ENCODE results near the gene ANGPT4. TPM values are rescaled to one million over a fixed set of nuclear protein-coding genes. Genes with fewer than 3 reads are reported as not detected.

The ANGPT4 gene
- total and polyA plus RNA-seq, 9 of the 15 experiments (the other 6 are each of a cell fraction or from before 2014, with no cell fraction given), result not detected

DNA sequence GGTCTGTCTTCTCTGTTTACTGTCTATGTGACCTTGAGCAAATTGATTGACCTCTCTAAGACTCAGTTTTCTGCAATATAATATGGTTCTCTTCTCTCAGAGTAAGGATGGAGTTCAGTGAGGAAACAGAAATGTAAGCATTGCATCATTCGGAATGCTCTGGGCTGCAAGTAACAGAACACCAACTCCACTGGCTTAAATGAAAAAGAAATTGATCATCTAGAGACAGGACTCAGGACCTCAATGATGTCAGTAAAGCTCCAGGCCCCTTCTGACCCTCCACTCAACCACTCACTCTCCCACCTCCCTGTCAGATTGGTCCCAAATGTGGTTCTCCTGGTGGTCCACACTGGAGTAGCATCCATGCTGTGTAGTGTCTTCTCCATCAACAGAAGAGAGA lies 50.7 kb downstream of the ANGPT4 start:
- in situ Hi-C loops (cut with MboI), result no loop called here
- no peak overlapping the region for H3K27ac ChIP-seq (ENCODE audit: extremely low read depth, low read depth, low read length)
- H2AFZ ChIP-seq (ENCODE audit: low read depth, low read length), result no peak overlapping the region
- ATAC-seq, result no peak
- no peaks in the 10 kb centered on the region for H3K79me2 ChIP-seq (ENCODE audit: control insufficient read depth, insufficient read depth, low read length)
- BruUV-seq (replicated peaks), result no TSS peak
- no peaks in the 10 kb centered on the region for H3K4me1 ChIP-seq (replicated peaks in 1 of 2; ENCODE audit: control insufficient read depth in 2 of 2, insufficient read depth in 2 of 2, low read length in 2 of 2)
- intact Hi-C loops (cut with micrococcal nuclease), result no loop called here
- H3K27me3 ChIP-seq (ENCODE audit: control insufficient read depth in 2 of 2, insufficient read depth in 2 of 2, low read length in 2 of 2), result peaks cover 0 to 17% of the 10 kb centered on the region in 2 experiments; a peak in 2 of 5 replicates
- no peaks in the 10 kb centered on the region for H3K36me3 ChIP-seq (ENCODE audit: control insufficient read depth, insufficient read depth, low read length)
- DNase-seq (ENCODE audit: extremely low read depth in 1 of 4, low spot score in 3 of 4), result no peak
- ChIA-PET CTCF (ENCODE audit: low intra/inter-chr PET ratio) (no interaction called here), POLR2A (no interaction called here)
- TF ChIP-seq CEBPG (CRISPR knock-in tag; IDR thresholded peaks at IDR 0.05), result peak; percentile 47; the same call in 1 of the 2 replicates
- peak in 1 of 2 experiments; percentile 55; a peak in 2 of 4 replicates for TF ChIP-seq CEBPG (tag; conservative IDR thresholded peaks at IDR 0.05 in 1 of 2, IDR thresholded peaks at IDR 0.05 in 1 of 2)
- no peak for TF ChIP-seq E2F3 (CRISPR knock-in tag; IDR thresholded peaks at IDR 0.05)
- no peak overlapping the region for H3K9ac ChIP-seq (ENCODE audit: insufficient read depth in 1 of 2, low read depth in 2 of 2, low read length in 2 of 2)
- no peak overlapping the region for H3K4me3 ChIP-seq
- H3K4me2 ChIP-seq (ENCODE audit: insufficient read depth, low read length), result no peak overlapping the region
- WGBS (ENCODE audit: insufficient coverage, low coverage, missing lambda C conversion rate), result 0% methylated on average over 1 of the region's 1 CpG
- H4K20me1 ChIP-seq (replicated peaks; ENCODE audit: control insufficient read depth, insufficient read depth, low read length), result no peaks in the 10 kb centered on the region
- H3K9me3 ChIP-seq (replicated peaks; ENCODE audit: control insufficient read depth, insufficient read depth, low read depth, low read length), result no peaks in the 10 kb centered on the region
- FAIRE-seq, result no peak
- H3K9me1 ChIP-seq (ENCODE audit: control insufficient read depth, insufficient read depth, low read length), result no peaks in the 10 kb centered on the region

DNA sequence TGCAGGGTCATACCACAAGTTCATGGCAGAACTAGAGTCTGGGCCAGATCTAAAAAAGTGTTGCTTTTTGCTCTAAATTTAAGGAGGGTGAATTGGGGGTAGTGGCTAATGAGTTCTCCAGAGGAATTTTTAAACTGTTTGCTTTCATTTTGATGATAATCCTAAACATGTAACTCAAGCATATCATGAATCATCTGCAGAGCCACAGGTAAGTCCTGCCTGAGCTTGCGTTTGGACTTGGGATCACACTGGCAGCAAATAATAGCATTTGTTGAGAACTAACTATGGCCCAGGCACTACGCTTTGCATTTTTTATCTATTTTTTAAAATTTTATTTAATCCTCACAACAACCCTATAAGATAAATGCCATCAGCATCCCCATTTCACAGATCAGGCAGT lies 55.2 kb downstream of the ANGPT4 start:
- ChIA-PET CTCF (ENCODE audit: low intra/inter-chr PET ratio) (no interaction called here), POLR2A (no interaction called here)
- FAIRE-seq (no peak), ATAC-seq (no peak), DNase-seq (ENCODE audit: extremely low read depth in 1 of 4, low spot score in 3 of 4) (no peak)
- no peak overlapping the region for H3K4me3 ChIP-seq
- H3K9me3 ChIP-seq (replicated peaks; ENCODE audit: control insufficient read depth, insufficient read depth, low read depth, low read length), result no peaks in the 10 kb centered on the region
- H3K9me1 ChIP-seq (ENCODE audit: control insufficient read depth, insufficient read depth, low read length), result no peaks in the 10 kb centered on the region
- no peaks in the 10 kb centered on the region for H3K36me3 ChIP-seq (ENCODE audit: control insufficient read depth, insufficient read depth, low read length)
- no peak overlapping the region for H3K9ac ChIP-seq (ENCODE audit: insufficient read depth in 1 of 2, low read depth in 2 of 2, low read length in 2 of 2)
- H3K4me2 ChIP-seq (ENCODE audit: insufficient read depth, low read length), result no peak overlapping the region
- in situ Hi-C loops (cut with MboI), result no loop called here
- 34% methylated on average over 2 of the region's 2 CpGs for WGBS (ENCODE audit: insufficient coverage, low coverage, missing lambda C conversion rate)
- no peaks in the 10 kb centered on the region for H3K27me3 ChIP-seq (ENCODE audit: control insufficient read depth in 2 of 2, insufficient read depth in 2 of 2, low read length in 2 of 2)
- H2AFZ ChIP-seq (ENCODE audit: low read depth, low read length), result no peak overlapping the region
- H3K4me1 ChIP-seq (replicated peaks in 1 of 2; ENCODE audit: control insufficient read depth in 2 of 2, insufficient read depth in 2 of 2, low read length in 2 of 2), result no peaks in the 10 kb centered on the region
- no peaks in the 10 kb centered on the region for H4K20me1 ChIP-seq (replicated peaks; ENCODE audit: control insufficient read depth, insufficient read depth, low read length)
- no TSS peak for BruUV-seq (replicated peaks)
- TF ChIP-seq NONO (IDR thresholded peaks at IDR 0.05; ENCODE audit: low read depth in 2 of 2, low read length in 1 of 2) (no peak), ZNF717 (CRISPR knock-in tag; IDR thresholded peaks at IDR 0.05) (no peak), RBM25 (IDR thresholded peaks at IDR 0.05; ENCODE audit: low read depth, low read length, severe bottlenecking) (peak; percentile 46)
- H3K27ac ChIP-seq (ENCODE audit: extremely low read depth, low read depth, low read length), result no peak overlapping the region
- intact Hi-C loops (cut with micrococcal nuclease), result no loop called here
- H3K79me2 ChIP-seq (ENCODE audit: control insufficient read depth, insufficient read depth, low read length), result no peaks in the 10 kb centered on the region

Data from K562 (cell line).